IMR-90 (cell line): ENCODE data around the gene C3orf18. TPM values are rescaled to one million over a fixed set of nuclear protein-coding genes. Genes with fewer than 3 reads are reported as not detected.

Experiments used
- ATAC-seq: fragments of 200-7000 bp; cut with Tn5 transposase; 2 replicates; pipeline ENCODE4 v1.9.1; 2020; ENCODE audit warnings: low read depth, mild to moderate bottlenecking, moderate library complexity
- BruUV-seq: library from RNA; stranded (reverse); fragments of 400-500 nt; replicated peaks from 2 replicates; lab custom pipeline; 2021; lab: Mats Ljungman, UMichigan
- CTCF ChIA-PET: fragments of 300-600 bp; formaldehyde crosslinking; extraction: SDS; loops from one replicate; lab custom pipeline; 2021; ENCODE audit warnings: antibody characterized with exemption; lab: Yijun Ruan, JAX
- POLR2A ChIA-PET: fragments of 300-600 bp; sonication (Branson Sonifier 250); formaldehyde crosslinking; loops from one replicate; lab custom pipeline; 2022; ENCODE audit warnings: antibody characterized with exemption; ENCODE audit not compliant: unreplicated experiment; lab: Charles Lee
- DNase-seq: peaks from one replicate; pipeline ENCODE4 v3.0.0; 2013
- H2AFZ ChIP-seq: replicated peaks from 2 replicates; pipeline ENCODE3; 2013; ENCODE audit warnings: low read length, mild to moderate bottlenecking; ENCODE audit not compliant: poor library complexity
- H2AK5ac ChIP-seq: 2 replicates; pipeline ENCODE4 v1.6.1; 2013; ENCODE audit warnings: low read depth, low read length, inconsistent platforms
- H2AK9ac ChIP-seq: replicated peaks from 2 replicates; pipeline ENCODE3; 2013; ENCODE audit warnings: mild to moderate bottlenecking, low read depth, low read length, moderate library complexity; ENCODE audit not compliant: poor library complexity
- H2BK120ac ChIP-seq: 2 replicates; pipeline ENCODE4 v1.6.1; 2013; ENCODE audit warnings: low read depth, low read length, inconsistent platforms
- H2BK15ac ChIP-seq: 3 replicates; pipeline ENCODE4 v1.6.1; 2013; ENCODE audit warnings: low read depth, low read length, inconsistent platforms
- H2BK20ac ChIP-seq: 2 replicates; pipeline ENCODE4 v1.6.1; 2013; ENCODE audit warnings: low read depth, mild to moderate bottlenecking, inconsistent platforms, low read length, moderate library complexity
- H2BK5ac ChIP-seq: 2 replicates; pipeline ENCODE4 v1.6.1; 2013; ENCODE audit warnings: mild to moderate bottlenecking, low read depth, low read length, inconsistent platforms; ENCODE audit not compliant: poor library complexity, severe bottlenecking
- H3K14ac ChIP-seq: replicated peaks from 2 replicates; pipeline ENCODE4 v1.6.1; 2013; ENCODE audit warnings: low read depth, low read length, inconsistent platforms
- H3K18ac ChIP-seq: 2 replicates; pipeline ENCODE4 v1.6.1; 2013; ENCODE audit warnings: low read depth, low read length, control low read depth
- H3K23ac ChIP-seq: 2 replicates; pipeline ENCODE4 v1.6.1; 2013; ENCODE audit warnings: low read depth, low read length, inconsistent platforms
- H3K27ac ChIP-seq: 2 replicates; pipeline ENCODE4 v1.5.1; 2013; ENCODE audit warnings: mild to moderate bottlenecking, control low read depth, low read length; ENCODE audit not compliant: insufficient read depth
- H3K27me3 ChIP-seq: 2 replicates; pipeline ENCODE4 v1.6.1; 2013; ENCODE audit warnings: low read length; ENCODE audit not compliant: control insufficient read depth, insufficient read depth
- H3K36me3 ChIP-seq: 2 replicates; pipeline ENCODE4 v1.6.1; 2013; ENCODE audit warnings: low read length, mixed read lengths; ENCODE audit not compliant: control insufficient read depth, insufficient read depth
- H3K4ac ChIP-seq: 2 replicates; pipeline ENCODE4 v1.6.1; 2013; ENCODE audit warnings: low read depth, low read length, inconsistent platforms
- H3K4me1 ChIP-seq: 2 replicates; pipeline ENCODE4 v1.6.1; 2013; ENCODE audit warnings: low read length, mixed read lengths; ENCODE audit not compliant: control insufficient read depth, insufficient read depth
- H3K4me2 ChIP-seq: 2 replicates; pipeline ENCODE4 v1.6.1; 2013; ENCODE audit warnings: low read depth, mild to moderate bottlenecking, control low read depth, low read length, moderate library complexity
- H3K4me3 ChIP-seq: 2 replicates; pipeline ENCODE4 v1.5.1; 2013; ENCODE audit warnings: low read depth, mild to moderate bottlenecking, control low read depth, low read length, moderate library complexity; ENCODE audit not compliant: insufficient read depth
- H3K56ac ChIP-seq: 2 replicates; pipeline ENCODE4 v1.6.1; 2013; ENCODE audit warnings: low read length, inconsistent platforms; ENCODE audit not compliant: insufficient read depth; ENCODE audit errors: extremely low read depth
- H3K79me1 ChIP-seq, 2 experiments: 2 replicates each; pipeline ENCODE4 v1.6.1; 2013; ENCODE audit warnings: low read length in 2 of 2, inconsistent platforms in 1 of 2, low read depth in 1 of 2
- H3K9ac ChIP-seq: 2 replicates; pipeline ENCODE4 v1.6.1; 2013; ENCODE audit warnings: low read depth, low read length, control low read depth
- H3K9me1 ChIP-seq: 2 replicates; pipeline ENCODE4 v1.6.1; 2013; ENCODE audit warnings: low read length, inconsistent platforms; ENCODE audit not compliant: insufficient read depth
- H3K9me3 ChIP-seq: 2 replicates; pipeline ENCODE4 v1.6.1; 2013; ENCODE audit warnings: low read length; ENCODE audit not compliant: control insufficient read depth, insufficient read depth
- H4K20me1 ChIP-seq: 2 replicates; pipeline ENCODE4 v1.6.1; 2013; ENCODE audit warnings: low read length, inconsistent platforms; ENCODE audit not compliant: insufficient read depth
- H4K5ac ChIP-seq: 2 replicates; pipeline ENCODE4 v1.6.1; 2013; ENCODE audit warnings: mild to moderate bottlenecking, low read depth, low read length, control low read depth
- H4K8ac ChIP-seq, 2 experiments: 2 replicates each; pipeline ENCODE4 v1.6.1; 2013; ENCODE audit warnings: low read depth in 2 of 2, low read length in 2 of 2, control low read depth in 1 of 2, inconsistent platforms in 1 of 2
- H4K91ac ChIP-seq: 2 replicates; pipeline ENCODE4 v1.6.1; 2013; ENCODE audit warnings: low read depth, low read length, inconsistent platforms; ENCODE audit not compliant: insufficient read depth
- CTCF ChIP-seq: conservative IDR thresholded peaks from 2 replicates; pipeline ENCODE4 v1.5.1; 2012; ENCODE audit warnings: mild to moderate bottlenecking, low read depth, low read length, improper control_type of control experiment
- MAFK ChIP-seq: IDR thresholded peaks from 2 replicates; pipeline ENCODE4 v1.6.1; 2012; ENCODE audit warnings: low read depth, low read length, improper control_type of control experiment
- MXI1 ChIP-seq: IDR thresholded peaks from 2 replicates; pipeline ENCODE4 v1.6.1; 2012; ENCODE audit warnings: low read depth, mild to moderate bottlenecking, low read length, moderate library complexity, borderline replicate concordance
- NFE2L2 ChIP-seq: fragments of 150-350 bp; IDR thresholded peaks from 2 replicates; pipeline ENCODE4 v1.6.1; 2016; ENCODE audit warnings: low read depth, mild to moderate bottlenecking, low read length
- USF2 ChIP-seq: fragments of 150-350 bp; IDR thresholded peaks from 2 replicates; pipeline ENCODE4 v1.6.1; 2017; ENCODE audit warnings: mild to moderate bottlenecking, antibody characterized with exemption, low read length, low read depth
- WGBS, 2 experiments: methylation state at CpG; one replicate each; pipeline versions ENCODE4 v1.1.5 to v1.1.7; 2013; ENCODE audit warnings: missing lambda C conversion rate in 2 of 2; ENCODE audit not compliant: insufficient read length in 1 of 2; ENCODE audit errors: extremely low coverage in 2 of 2; 5-methylcytosine and 5-hydroxymethylcytosine counted together
- dilution Hi-C: fragments of 300-500 bp; cut with HindIII; formaldehyde crosslinking; loops from one replicate; pipeline ENCODE4 v1.14.3; 2018; ENCODE audit warnings: low sequenced_read_pairs; ENCODE audit not compliant: unreplicated experiment
- in situ Hi-C: fragments of 300-500 bp; cut with MboI; formaldehyde crosslinking; loops from 3 replicates; pipeline ENCODE4 v1.14.3; 2019; ENCODE audit warnings: low sequenced_read_pairs, inconsistent platforms, mixed read lengths
- intact Hi-C: fragments of 100-400 bp; cut with micrococcal nuclease; formaldehyde crosslinking; loops from 2 replicates; pipeline ENCODE4 v1.10.0; 2022
- polyA plus RNA-seq, 3 experiments: library from polyadenylated mRNA; depleted of rRNA; stranded (reverse); fragments of >200 nt; gene quantifications; 2 replicates each; pipeline ENCODE4 v1.2.3, GENCODE V29; 2012; ENCODE audit warnings: low replicate concordance in 1 of 3
- total RNA-seq: library from RNA; depleted of rRNA; stranded (reverse); fragments of >200 nt; gene quantifications from 2 replicates; pipeline ENCODE4 v1.2.3, GENCODE V29; 2012; rRNA removed

The C3orf18 gene
- total and polyA plus RNA-seq, 2 of the 4 experiments (the other 2 are of a cell fraction): 6.8 to 10.6 TPM

- Histone ChIP-seq H3K56ac (no peak overlapping the region), H2BK15ac (no peak overlapping the region), H4K20me1 (no peaks in the 10 kb centered on the region), H3K9me3 (no peaks in the 10 kb centered on the region), H2BK120ac (no peak overlapping the region), H4K8ac (no peak overlapping the region), H3K18ac (no peak overlapping the region), H3K79me1 (no peaks in the 10 kb centered on the region), H4K91ac (no peak overlapping the region), H3K4me1 (no peaks in the 10 kb centered on the region), H2AK5ac (no peak overlapping the region), H3K4me3 (no peak overlapping the region), H2AFZ (peak overlapping the region; percentile 10), H2AK9ac (no peak overlapping the region), H3K9ac (no peak overlapping the region), H3K27me3 (peaks cover 75% of the 10 kb centered on the region), H3K23ac (no peak overlapping the region), H3K4me2 (no peak overlapping the region), H3K9me1 (no peaks in the 10 kb centered on the region; the same call in 1 of the 2 replicates), H2BK5ac (no peak overlapping the region), H3K27ac (no peak overlapping the region), H2BK20ac (no peak overlapping the region), H3K4ac (no peak overlapping the region), H3K14ac (no peak overlapping the region), H4K5ac (no peak overlapping the region), H3K36me3 (no peaks in the 10 kb centered on the region)
- dilution Hi-C loops: no loop called here
- POLR2A ChIA-PET: no interaction called here
- DNase-seq: no peak
- in situ Hi-C loops: no loop called here
- TF ChIP-seq NFE2L2: no peak
- TF ChIP-seq CTCF: no peak
- no peak for TF ChIP-seq MXI1
- TF ChIP-seq USF2: no peak
- TF ChIP-seq MAFK: no peak
- BruUV-seq: no TSS peak
- intact Hi-C loops: no loop called here
- CTCF ChIA-PET: interaction anchor here (0.6 kb wide), 1 partner anchor 48 kb away, joined by 4 read pairs; no protein-coding TSS in a partner anchor
- WGBS, 2 experiments: no CpG with 5 or more reads among the region's 1 CpG
- no peak for ATAC-seq
Measured at GRCh38 chr3:50508821-50509220, 58.7 kb downstream of the C3orf18 start.

Other genes starting within 250 kb of the C3orf18 start
- 53.6 and 56.8 TPM in 2 replicates for gene HYAL2, start 245.0 kb downstream of the C3orf18 start, total RNA-seq
- gene HYAL2, start 245.0 kb downstream of the C3orf18 start, polyA plus RNA-seq (2012; rRNA removed): 104 and 114 TPM in 2 replicates
- gene TUSC2, start 239.5 kb downstream of the C3orf18 start, total RNA-seq: 13.4 and 14.2 TPM in 2 replicates
- gene TUSC2, start 239.5 kb downstream of the C3orf18 start, polyA plus RNA-seq (2012; rRNA removed): 24.0 and 24.8 TPM in 2 replicates
- 17.4 and 18.3 TPM in 2 replicates for gene RASSF1, start 226.9 kb downstream of the C3orf18 start, total RNA-seq
- gene RASSF1, start 226.9 kb downstream of the C3orf18 start, polyA plus RNA-seq (2012; rRNA removed): 53.4 and 55.6 TPM in 2 replicates
- gene ZMYND10, start 222.0 kb downstream of the C3orf18 start, total RNA-seq: 0.83 and 1.1 TPM in 2 replicates
- 1.1 and 1.4 TPM in 2 replicates for gene ZMYND10, start 222.0 kb downstream of the C3orf18 start, polyA plus RNA-seq (2012; rRNA removed)
- gene NPRL2, start 217.0 kb downstream of the C3orf18 start, total RNA-seq: 27.5 and 38.7 TPM in 2 replicates
- 38.3 and 38.5 TPM in 2 replicates for gene NPRL2, start 217.0 kb downstream of the C3orf18 start, polyA plus RNA-seq (2012; rRNA removed)
- gene CYB561D2, start 216.9 kb downstream of the C3orf18 start, total RNA-seq: 26.1 and 29.2 TPM in 2 replicates
- 31.7 and 41.5 TPM in 2 replicates for gene CYB561D2, start 216.9 kb downstream of the C3orf18 start, polyA plus RNA-seq (2012; rRNA removed)
- 35.3 and 35.6 TPM in 2 replicates for gene TMEM115, start 208.2 kb downstream of the C3orf18 start, total RNA-seq
- gene TMEM115, start 208.2 kb downstream of the C3orf18 start, polyA plus RNA-seq (2012; rRNA removed): 47.3 and 54.3 TPM in 2 replicates
- gene CACNA2D2, start 64.1 kb downstream of the C3orf18 start, total RNA-seq: not detected in 2 replicates
- 0.11 and 0.15 TPM in 2 replicates for gene CACNA2D2, start 64.1 kb downstream of the C3orf18 start, polyA plus RNA-seq (2012; rRNA removed)
- 12.5 and 17.2 TPM in 2 replicates for gene HEMK1, start 1.8 kb upstream of the C3orf18 start, total RNA-seq
- 20.6 and 20.8 TPM in 2 replicates for gene HEMK1, start 1.8 kb upstream of the C3orf18 start, polyA plus RNA-seq (2012; rRNA removed)
- gene CISH, start 44.0 kb upstream of the C3orf18 start, total RNA-seq: 0.83 and 0.90 TPM in 2 replicates
- gene CISH, start 44.0 kb upstream of the C3orf18 start, polyA plus RNA-seq (2012; rRNA removed): 4.0 and 4.6 TPM in 2 replicates
- 48.3 and 57.2 TPM in 2 replicates for gene MAPKAPK3, start 49.4 kb upstream of the C3orf18 start, total RNA-seq
- 38.3 and 43.8 TPM in 2 replicates for gene MAPKAPK3, start 49.4 kb upstream of the C3orf18 start, polyA plus RNA-seq (2012; rRNA removed)
- gene DOCK3, start 107.2 kb upstream of the C3orf18 start, total RNA-seq: under 0.01 TPM in 2 replicates
- 0.10 and 0.12 TPM in 2 replicates for gene DOCK3, start 107.2 kb upstream of the C3orf18 start, polyA plus RNA-seq (2012; rRNA removed)